AG04449 (cell line): ENCODE results near the gene PRRC2B.

Experiments used
- CTCF ChIA-PET: fragments of 350-600 bp; formaldehyde crosslinking; extraction: SDS; loops from one replicate; lab custom pipeline; 2021; ENCODE audit warnings: antibody characterized with exemption; lab: Yijun Ruan, JAX
- POLR2A ChIA-PET: fragments of 400-600, 350-600 bp; formaldehyde crosslinking; extraction: SDS; loops from one replicate; lab custom pipeline; 2020; ENCODE audit warnings: antibody characterized with exemption, inconsistent platforms; lab: Yijun Ruan, JAX
- DNase-seq: peaks from one replicate; pipeline ENCODE4 v3.0.0-alpha.2; 2010; ENCODE audit warnings: low read depth, low spot score
- H3K4me3 ChIP-seq: 2 replicates; pipeline ENCODE4 v1.5.1; 2011; ENCODE audit warnings: low read depth, mild to moderate bottlenecking, control low read depth, low read length
- TF ChIP-seq, protein P1 (sequence below): IDR thresholded peaks from one replicate; pipeline ENCODE4 v1.5.1; 2011; ENCODE audit warnings: mild to moderate bottlenecking, moderate library complexity, low read length, control low read depth, inconsistent platforms; ENCODE audit not compliant: insufficient read depth; ENCODE audit errors: missing control alignments

The PRRC2B gene

DNA sequence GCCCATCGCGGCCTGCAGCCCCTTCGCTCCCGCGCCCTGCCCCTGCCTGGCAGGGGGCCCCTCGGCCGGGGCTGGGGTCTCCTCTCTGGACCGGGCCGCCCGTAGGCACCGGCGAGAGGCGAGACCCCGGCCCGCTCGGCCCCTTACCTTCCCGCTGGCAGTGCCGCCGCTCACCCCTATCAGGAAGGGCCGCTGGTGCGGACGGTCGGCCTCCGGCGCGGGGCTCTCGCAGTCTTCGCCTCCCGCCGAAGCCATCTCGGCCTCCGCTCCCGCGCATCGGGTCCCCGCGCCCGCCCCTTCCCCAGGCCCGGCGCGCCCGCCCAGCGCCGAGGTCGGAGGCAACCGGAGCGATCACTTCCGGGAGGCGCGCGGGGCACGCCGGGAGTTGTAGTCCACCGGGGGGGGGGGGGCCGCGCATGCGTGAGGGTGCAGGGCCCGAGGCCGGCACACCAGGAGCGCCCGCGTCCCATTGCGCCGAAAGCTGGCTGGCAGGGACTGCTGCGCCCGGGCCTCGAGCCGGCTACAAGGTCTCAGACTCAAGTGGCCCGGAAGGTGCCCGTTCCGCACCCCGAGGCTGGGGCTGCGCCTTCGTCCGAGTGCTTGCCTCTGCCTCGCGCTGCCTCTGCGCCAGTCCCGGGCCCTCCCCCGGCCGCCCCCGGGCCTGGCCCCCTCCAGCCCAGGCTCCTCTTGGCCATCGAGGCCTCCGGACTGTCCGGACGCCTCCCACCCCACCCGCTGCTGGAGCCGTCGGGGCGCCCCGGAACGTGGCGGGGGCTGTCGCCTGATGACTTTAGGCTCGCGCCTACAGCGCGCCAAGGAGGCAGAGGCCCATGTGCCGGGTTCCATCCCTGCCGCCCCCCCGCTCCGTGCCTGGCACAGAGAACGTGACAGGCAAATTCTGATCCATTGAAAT lies 137.3 kb downstream of the PRRC2B start, which contains the start of gene UCK1:
Gene UCK1, minus strand, starts transcription at position 344 of the 913 bp plus-strand sequence. Its CDS starts 89 bp downstream, at position 255.
- CTCF ChIA-PET: interaction anchor here (2.2 kb wide), 1 partner anchor 209 kb away, joined by 10 read pairs; no protein-coding TSS in a partner anchor
- no peak for DNase-seq
- POLR2A ChIA-PET: interaction anchor here (0.6 to 1.0 kb wide), 3 partner anchors 9 to 1493 kb away, joined by 4 read pairs; no protein-coding TSS in a partner anchor
- H3K4me3 ChIP-seq: peak within 1 kb of the TSS; percentile 74
- TF ChIP-seq, protein P1, sequence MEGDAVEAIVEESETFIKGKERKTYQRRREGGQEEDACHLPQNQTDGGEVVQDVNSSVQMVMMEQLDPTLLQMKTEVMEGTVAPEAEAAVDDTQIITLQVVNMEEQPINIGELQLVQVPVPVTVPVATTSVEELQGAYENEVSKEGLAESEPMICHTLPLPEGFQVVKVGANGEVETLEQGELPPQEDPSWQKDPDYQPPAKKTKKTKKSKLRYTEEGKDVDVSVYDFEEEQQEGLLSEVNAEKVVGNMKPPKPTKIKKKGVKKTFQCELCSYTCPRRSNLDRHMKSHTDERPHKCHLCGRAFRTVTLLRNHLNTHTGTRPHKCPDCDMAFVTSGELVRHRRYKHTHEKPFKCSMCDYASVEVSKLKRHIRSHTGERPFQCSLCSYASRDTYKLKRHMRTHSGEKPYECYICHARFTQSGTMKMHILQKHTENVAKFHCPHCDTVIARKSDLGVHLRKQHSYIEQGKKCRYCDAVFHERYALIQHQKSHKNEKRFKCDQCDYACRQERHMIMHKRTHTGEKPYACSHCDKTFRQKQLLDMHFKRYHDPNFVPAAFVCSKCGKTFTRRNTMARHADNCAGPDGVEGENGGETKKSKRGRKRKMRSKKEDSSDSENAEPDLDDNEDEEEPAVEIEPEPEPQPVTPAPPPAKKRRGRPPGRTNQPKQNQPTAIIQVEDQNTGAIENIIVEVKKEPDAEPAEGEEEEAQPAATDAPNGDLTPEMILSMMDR: no peak

DNA sequence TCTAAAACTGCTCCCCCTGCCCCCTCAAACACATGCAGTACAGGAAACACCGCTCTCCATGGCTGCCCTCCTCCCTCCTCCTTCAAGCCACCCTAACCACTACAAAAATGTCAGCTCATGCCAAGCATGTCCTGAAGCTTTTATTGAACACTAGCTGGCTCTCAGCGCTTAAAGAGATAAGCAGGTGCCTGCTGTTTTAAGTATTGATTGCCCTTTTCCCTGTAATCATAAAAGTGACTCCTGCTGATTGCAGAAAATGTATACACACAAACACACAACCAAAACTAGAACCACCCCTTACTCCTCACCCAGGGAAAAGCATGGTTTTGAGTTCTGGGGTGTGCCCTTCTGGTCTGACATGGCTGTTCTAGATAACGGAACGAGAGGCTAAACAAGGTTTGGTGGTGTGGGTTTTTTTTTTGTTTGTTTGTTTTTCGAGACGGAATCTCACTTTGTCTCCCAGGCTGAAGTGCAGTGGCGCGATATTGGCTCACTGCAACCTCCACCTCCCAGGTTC lies 140.9 kb downstream of the PRRC2B start:
- TF ChIP-seq, protein P1: no peak
- no peak for DNase-seq
- CTCF ChIA-PET: no interaction called here
- H3K4me3 ChIP-seq: no peak overlapping the region
- POLR2A ChIA-PET: no interaction called here

DNA sequence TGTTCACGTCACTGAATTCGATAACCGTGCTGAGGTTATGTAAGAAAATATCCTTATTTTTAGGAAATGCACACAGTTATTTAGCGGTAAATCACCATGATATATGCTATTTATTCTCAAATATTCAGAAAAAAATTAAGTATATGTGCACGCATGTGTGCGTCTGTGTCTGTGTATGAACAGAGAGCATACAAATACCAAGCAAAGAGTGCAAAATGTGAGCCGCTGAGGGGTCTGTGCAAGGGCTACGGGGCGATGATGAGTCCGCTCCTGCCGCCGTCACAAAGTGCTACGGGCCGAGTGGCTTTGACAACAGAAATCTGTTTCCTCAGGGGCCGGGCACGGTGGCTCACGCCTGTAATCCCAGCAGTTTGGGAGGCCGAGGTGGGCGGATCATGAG lies 144.1 kb downstream of the PRRC2B start:
- H3K4me3 ChIP-seq: no peak overlapping the region
- CTCF ChIA-PET: interaction anchor here (1.3 kb wide), 1 partner anchor 34 kb away, joined by 3 read pairs; no protein-coding TSS in a partner anchor
- DNase-seq: no peak
- POLR2A ChIA-PET: no interaction called here
- TF ChIP-seq, protein P1: no peak

DNA sequence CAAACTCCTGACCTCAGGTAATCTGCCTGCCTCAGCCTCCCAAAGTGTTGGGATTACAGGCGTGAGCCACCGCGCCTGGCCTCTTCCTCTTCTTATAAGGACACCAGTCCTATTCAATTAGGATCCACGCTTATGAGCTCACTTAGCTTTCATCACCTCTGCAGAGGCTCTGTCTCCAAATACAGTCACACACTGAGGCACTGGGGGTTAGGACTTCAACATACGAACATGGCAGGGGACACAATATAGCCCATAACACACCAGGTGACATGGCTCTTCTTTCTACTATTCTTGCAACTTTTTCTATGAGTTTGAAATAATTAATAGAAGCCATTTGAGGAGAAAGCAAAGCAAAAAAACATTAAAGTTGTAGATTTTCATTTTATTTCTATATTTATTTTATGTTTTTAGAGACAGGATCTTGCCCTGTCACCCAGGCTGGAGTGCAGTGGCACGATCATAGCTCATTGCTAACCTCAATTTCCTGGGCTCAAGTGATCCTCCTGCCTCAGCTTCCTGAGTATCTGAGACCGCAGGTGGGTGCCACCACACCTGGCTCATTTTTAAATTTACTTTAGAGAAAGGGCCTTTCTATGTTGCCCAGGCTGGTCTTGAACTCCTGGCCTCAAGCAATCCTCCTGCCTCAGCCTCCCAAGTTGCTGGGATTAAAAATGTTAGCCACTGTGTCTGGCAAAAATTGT lies 145.5 kb downstream of the PRRC2B start:
- TF ChIP-seq, protein P1: no peak
- CTCF ChIA-PET: no interaction called here
- POLR2A ChIA-PET: interaction anchor here (1.3 kb wide), 1 partner anchor 8 kb away, joined by 4 read pairs; the partner anchor contains the start of gene UCK1
- DNase-seq: no peak
- H3K4me3 ChIP-seq: no peak overlapping the region

DNA sequence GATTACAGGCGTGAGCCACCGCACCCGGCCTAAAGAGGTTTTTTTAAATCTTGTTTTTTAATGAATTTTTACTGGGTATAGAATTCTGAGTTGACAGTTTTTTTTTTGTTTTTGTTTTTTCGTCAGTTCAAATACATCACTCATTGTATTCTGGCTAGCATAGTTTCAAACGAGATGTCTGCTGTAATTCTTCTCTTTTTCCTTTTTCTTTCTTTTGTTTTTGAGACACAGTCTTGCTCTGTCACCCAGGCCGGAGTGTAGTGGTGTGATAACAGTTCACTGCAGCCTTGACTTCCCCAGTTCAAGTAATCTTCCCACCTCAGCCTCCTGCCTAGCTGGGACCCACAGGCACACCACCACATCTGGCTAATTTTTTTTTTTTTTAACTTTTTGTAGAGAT lies 149.3 kb downstream of the PRRC2B start:
- H3K4me3 ChIP-seq: no peak overlapping the region
- no peak for DNase-seq
- ChIA-PET POLR2A (no interaction called here), CTCF (interaction anchor here (1.2 kb wide), 1 partner anchor 48 kb away, joined by 3 read pairs; no protein-coding TSS in a partner anchor)
- TF ChIP-seq, protein P1: no peak
